Gastrocnemius medialis (tissue), 4 donors: Measurements from ENCODE around the gene CNOT4. TPM values are rescaled to one million over a fixed set of nuclear protein-coding genes. Genes with fewer than 3 reads are reported as not detected.

Source experiments
- ATAC-seq, 2 donors: fragments of 150-250 bp; one replicate each; pipeline ENCODE4 v1.9.1; 2016
- DNase-seq, 2 donors: peaks; one replicate each; pipeline ENCODE4 v3.0.0-alpha.2; 2019
- H3K27ac ChIP-seq, 4 donors: fragments of 200-600 bp; sonication (generic); 1 replicate in 1 of 4; 2 replicates in 3 of 4; pipeline ENCODE4 v1.5.1; 2016 to 2018; ENCODE audit warnings: mild to moderate bottlenecking in 2 of 4, moderate library complexity in 1 of 4
- H3K27me3 ChIP-seq, 3 donors: fragments of 200-600 bp; sonication (generic) in 2 of 3; 1 replicate in 1 of 3; 2 replicates in 2 of 3; pipeline versions ENCODE4 v1.5.1 to v1.6.0; 2016 to 2019; ENCODE audit warnings: mild to moderate bottlenecking in 1 of 3, moderate library complexity in 1 of 3
- H3K36me3 ChIP-seq, 2 donors: fragments of 200-600 bp; sonication (generic) in 1 of 2; one replicate each; pipeline ENCODE4 v1.5.1; 2017 to 2018
- H3K4me1 ChIP-seq, 2 donors: fragments of 200-600 bp; sonication (generic) in 1 of 2; one replicate each; pipeline ENCODE4 v1.5.1; 2016 to 2017; ENCODE audit warnings: mild to moderate bottlenecking in 2 of 2
- H3K4me3 ChIP-seq, 4 donors: fragments of 200-600 bp; sonication (generic) in 3 of 4; 1 replicate in 1 of 4; 2 replicates in 3 of 4; pipeline ENCODE4 v1.5.1; 2016 to 2019; ENCODE audit warnings: mild to moderate bottlenecking in 2 of 4
- H3K9me3 ChIP-seq, 3 donors: fragments of 200-600 bp; sonication (generic) in 2 of 3; 1 replicate in 1 of 3; 2 replicates in 2 of 3; pipeline ENCODE4 v1.5.1; 2016 to 2019
- CTCF ChIP-seq, 5 experiments: fragments of 450-650 bp in 3 of 5; fragments of 200-600 bp in 2 of 5; sonication (generic) in 2 of 5; IDR thresholded peaks in 4 of 5; conservative IDR thresholded peaks in 1 of 5; 1 replicate in 4 of 5; 2 replicates in 1 of 5; pipeline ENCODE4 v1.5.1; 2016 to 2019; ENCODE audit warnings: antibody characterized with exemption in 5 of 5, mild to moderate bottlenecking in 3 of 5, moderate library complexity in 3 of 5
- POLR2A ChIP-seq, 2 donors: fragments of 450-650 bp; IDR thresholded peaks; one replicate each; pipeline ENCODE4 v1.6.1; 2017; ENCODE audit warnings: antibody characterized with exemption in 2 of 2, mild to moderate bottlenecking in 2 of 2, moderate library complexity in 2 of 2
- in situ Hi-C, 4 donors: fragments of 200-750 bp; cut with MboI; loops; one replicate each; pipeline versions ENCODE4 v1.15.0 to v1.8.0; 2017; ENCODE audit warnings: low sequenced_read_pairs in 4 of 4
- intact Hi-C: fragments of 100-400 bp; cut with DNase I; formaldehyde crosslinking; loops from one replicate; pipeline ENCODE4 v1.15.1; 2023; ENCODE audit warnings: low total_unique reads
- total RNA-seq, 4 donors: library from RNA; depleted of rRNA; stranded (reverse); fragments of >200 nt; gene quantifications; one replicate each; pipeline versions ENCODE4 v1.1.0 to v1.2.3, GENCODE V29; 2016

The CNOT4 gene
- total RNA-seq, 4 donors from 2014 or later: 25.5 to 38.1 (median 30.7) TPM

- intact Hi-C loops (loop anchor here (1.0 to 5.0 kb wide), 3 partner anchors 47 to 229 kb away; partner anchors contain the start of genes NUP205 and STMP1), in situ Hi-C loops (loop anchor here in 2 of 4 donors (5.0 to 25.0 kb wide), 2 partner anchors 47 to 1198 kb away; partner anchors contain the start of genes NUP205 (in 2 of the 2) and SLC35B4 (in 1 of the 2))
- Histone ChIP-seq H3K36me3 (no peaks in the 10 kb centered on the region), H3K27ac (peak overlapping the region; percentile 88 to 97 (median 94)), H3K4me1 (peaks cover 32 to 35% of the 10 kb centered on the region in 2 donors), H3K27me3 (no peaks in the 10 kb centered on the region), H3K4me3 (peak overlapping the region; percentile 72 to 96 (median 85)), H3K9me3 (no peaks in the 10 kb centered on the region)
- ATAC-seq (peak in 1 of 2 donors; percentile 0), DNase-seq (no peak)
- TF ChIP-seq CTCF (IDR thresholded peaks at IDR 0.05 in 4 of 5, conservative IDR thresholded peaks at IDR 0.05 in 1 of 5) (no peak), POLR2A (IDR thresholded peaks at IDR 0.05) (no peak)
Measured at GRCh38 chr7:135510592-135511183, 786 bp upstream of the CNOT4 start.

- intact Hi-C loops (loop anchor here (5.0 kb wide), 2 partner anchors 468 to 522 kb away; partner anchors contain the start of genes AGBL3 and MTPN), in situ Hi-C loops (loop anchor here in 1 of 4 donors (25.0 kb wide), 1 partner anchor 1197 kb away; the partner anchor contains the start of gene SLC35B4)
- no peak for TF ChIP-seq POLR2A (IDR thresholded peaks at IDR 0.05)
- no peak for TF ChIP-seq CTCF (IDR thresholded peaks at IDR 0.05 in 4 of 5, conservative IDR thresholded peaks at IDR 0.05 in 1 of 5)
Measured at GRCh38 chr7:135509589-135509838, 388 bp downstream of the CNOT4 start.

GRCh38 chr7:135508883-135509588 is 866 bp downstream of the CNOT4 start:
- no peaks in the 10 kb centered on the region for H3K9me3 ChIP-seq
- H3K36me3 ChIP-seq: no peaks in the 10 kb centered on the region
- DNase-seq (peak in 1 of 2 donors; percentile 2), ATAC-seq (peak; percentile 15 to 18)
- peak overlapping the region; percentile 88 to 97 (median 94) for H3K27ac ChIP-seq
- in situ Hi-C loops: loop anchor here in 1 of 4 donors (25.0 kb wide), 1 partner anchor 1197 kb away; the partner anchor contains the start of gene SLC35B4
- TF ChIP-seq POLR2A (IDR thresholded peaks at IDR 0.05): no peak
- no peak for TF ChIP-seq CTCF (IDR thresholded peaks at IDR 0.05 in 4 of 5, conservative IDR thresholded peaks at IDR 0.05 in 1 of 5)
- peaks cover 35 to 37% of the 10 kb centered on the region in 2 donors for H3K4me1 ChIP-seq
- H3K4me3 ChIP-seq: peak overlapping the region; percentile 72 to 96 (median 85)
- intact Hi-C loops: loop anchor here (5.0 kb wide), 2 partner anchors 468 to 522 kb away; partner anchors contain the start of genes AGBL3 and MTPN
- no peaks in the 10 kb centered on the region for H3K27me3 ChIP-seq

More at GRCh38 chr7:135509589-135509838, 388 bp downstream of the CNOT4 start:
- Histone ChIP-seq H3K27ac (peak overlapping the region; percentile 88 to 97 (median 94)), H3K4me3 (peak overlapping the region; percentile 72 to 96 (median 85)), H3K9me3 (no peaks in the 10 kb centered on the region), H3K36me3 (no peaks in the 10 kb centered on the region), H3K27me3 (no peaks in the 10 kb centered on the region), H3K4me1 (peaks cover 35 to 37% of the 10 kb centered on the region in 2 donors)
- ATAC-seq (no peak), DNase-seq (no peak)

- Histone ChIP-seq H3K36me3 (no peaks in the 10 kb centered on the region), H3K4me3 (no peak overlapping the region), H3K27ac (no peak overlapping the region), H3K27me3 (no peaks in the 10 kb centered on the region), H3K4me1 (peaks cover 48 to 53% of the 10 kb centered on the region in 2 donors), H3K9me3 (no peaks in the 10 kb centered on the region)
- in situ Hi-C loops (loop anchor here in 1 of 4 donors (25.0 kb wide), 1 partner anchor 1189 kb away; the partner anchor contains the start of gene SLC35B4), intact Hi-C loops (no loop called here)
- ATAC-seq (no peak), DNase-seq (no peak)
- TF ChIP-seq CTCF (IDR thresholded peaks at IDR 0.05 in 4 of 5, conservative IDR thresholded peaks at IDR 0.05 in 1 of 5): no peak
- TF ChIP-seq POLR2A (IDR thresholded peaks at IDR 0.05): no peak
Measured at GRCh38 chr7:135501402-135501801, 8.5 kb downstream of the CNOT4 start.
